A549 (cell line): ENCODE data around the gene ARHGDIA. TPM values are rescaled to one million over a fixed set of nuclear protein-coding genes. Genes with fewer than 3 reads are reported as not detected.
A peak's percentile ranks its signal among the peaks of the same experiment; 100 is the strongest.

Experiments
- ATAC-seq, 2 experiments: fragments of 200-7000 bp in 1 of 2; fragments of >200 bp in 1 of 2; cut with Nextera tagmentation in 1 of 2; cut with Tn5 transposase in 1 of 2; 3 replicates each; pipeline versions ENCODE4 v1.8.0 to v1.9.1; 2018 to 2020; ENCODE audit warnings: mild to moderate bottlenecking in 1 of 2, moderate library complexity in 1 of 2
- CTCF ChIA-PET: fragments of 300-600 bp; sonication (Branson Sonifier 250); formaldehyde crosslinking; extraction: SDS; loops from one replicate; lab custom pipeline; 2021; ENCODE audit warnings: antibody characterized with exemption, inconsistent platforms; lab: Yijun Ruan, JAX
- POLR2A ChIA-PET: fragments of 350-600 bp; formaldehyde crosslinking; extraction: SDS; loops from one replicate; lab custom pipeline; 2021; ENCODE audit warnings: antibody characterized with exemption, inconsistent platforms; lab: Yijun Ruan, JAX
- DNase-seq, 2 experiments: peaks; one replicate each; pipeline versions ENCODE4 v3.0.0 to v3.0.0-alpha.2; 2011 to 2016; ENCODE audit warnings: low read depth in 1 of 2, low spot score in 1 of 2
- FAIRE-seq: peaks from 2 replicates; lab custom pipeline; 2011; peaks lifted over from hg19 to GRCh38; lab: Jason Lieb, UNC
- H3K27ac ChIP-seq, 2 experiments: fragments of >200 bp; sonication (Bioruptor Twin); formaldehyde crosslinking; 3 replicates each; pipeline ENCODE4 v1.5.1; 2016 to 2017
- H3K4me1 ChIP-seq: fragments of >200 bp; sonication (Bioruptor Twin); formaldehyde crosslinking; 3 replicates; pipeline ENCODE4 v1.6.1; 2016
- H3K4me2 ChIP-seq: fragments of >200 bp; sonication (Bioruptor Twin); formaldehyde crosslinking; 3 replicates; pipeline ENCODE4 v1.6.1; 2016
- H3K4me3 ChIP-seq: fragments of >200 bp; sonication (Bioruptor Twin); formaldehyde crosslinking; 3 replicates; pipeline ENCODE4 v1.5.1; 2016
- H3K9me3 ChIP-seq: fragments of >200 bp; sonication (Bioruptor Twin); formaldehyde crosslinking; 3 replicates; pipeline ENCODE4 v1.6.1; 2016
- ATOH8 ChIP-seq: fragments of 250-450 bp; sonication (Bioruptor Pico); IDR thresholded peaks from 2 replicates; pipeline ENCODE4 v1.5.0; 2020; ENCODE audit warnings: low read depth, mild to moderate bottlenecking, moderate library complexity
- BHLHE40 ChIP-seq: IDR thresholded peaks from 2 replicates; pipeline ENCODE4 v1.6.1; 2012; ENCODE audit warnings: low read depth, low read length, inconsistent platforms
- CBX8 ChIP-seq: fragments of 200-600 bp; sonication (generic); IDR thresholded peaks from 2 replicates; pipeline ENCODE4 v1.6.1; 2016
- CTCF ChIP-seq: fragments of >200 bp; sonication (Bioruptor Twin); formaldehyde crosslinking; IDR thresholded peaks from 3 replicates; pipeline ENCODE4 v1.5.1; 2016
- E2F6 ChIP-seq: IDR thresholded peaks from 2 replicates; pipeline ENCODE4 v1.6.1; 2012; ENCODE audit warnings: low read depth, borderline replicate concordance
- EHMT2 ChIP-seq: fragments of 200-600 bp; sonication (generic); IDR thresholded peaks from 2 replicates; pipeline ENCODE4 v1.6.1; 2016; ENCODE audit warnings: antibody characterized with exemption, low read depth, mild to moderate bottlenecking, moderate library complexity
- FOSB ChIP-seq: fragments of 250-450 bp; sonication (Bioruptor Pico); IDR thresholded peaks from 2 replicates; pipeline ENCODE4 v1.5.0; 2020; ENCODE audit warnings: mild to moderate bottlenecking, moderate library complexity
- FOSL2 ChIP-seq, 2 experiments: fragments of 450-650 bp in 1 of 2; fragments of >200 bp in 1 of 2; sonication (Bioruptor Twin) in 1 of 2; formaldehyde crosslinking; IDR thresholded peaks; 2 replicates each; pipeline versions ENCODE4 v1.5.0 to v1.6.1; 2016 to 2020; ENCODE audit warnings: mild to moderate bottlenecking in 1 of 2, moderate library complexity in 1 of 2
- GATA3 ChIP-seq: IDR thresholded peaks from 2 replicates; pipeline ENCODE4 v1.6.1; 2012; ENCODE audit warnings: borderline replicate concordance
- HDAC2 ChIP-seq: fragments of 200-600 bp; sonication (generic); IDR thresholded peaks from 2 replicates; pipeline ENCODE4 v1.6.1; 2016
- KDM1A ChIP-seq: fragments of 200-600 bp; sonication (generic); IDR thresholded peaks from 2 replicates; pipeline ENCODE4 v1.6.1; 2016; ENCODE audit warnings: low read depth, mild to moderate bottlenecking
- MAFK ChIP-seq: fragments of 450-650 bp; IDR thresholded peaks from 2 replicates; pipeline ENCODE4 v1.6.1; 2014; ENCODE audit not compliant: partially characterized antibody
- MAX ChIP-seq: IDR thresholded peaks from 2 replicates; pipeline ENCODE4 v1.6.1; 2012
- NFE2L2 ChIP-seq: fragments of 150-350 bp; conservative IDR thresholded peaks from 2 replicates; pipeline ENCODE4 v1.6.1; 2014; ENCODE audit warnings: low read length
- NPAS2 ChIP-seq: fragments of 250-450 bp; sonication (Bioruptor Pico); IDR thresholded peaks from 2 replicates; pipeline ENCODE4 v1.8.0; 2022; ENCODE audit warnings: mild to moderate bottlenecking, moderate library complexity, borderline replicate concordance
- PBX3 ChIP-seq: IDR thresholded peaks from 2 replicates; pipeline ENCODE4 v1.6.1; 2012
- POLR2A ChIP-seq: IDR thresholded peaks from 2 replicates; pipeline ENCODE4 v1.6.1; 2012; ENCODE audit warnings: mild to moderate bottlenecking, low read length
- POLR2AphosphoS2 ChIP-seq: conservative IDR thresholded peaks from 2 replicates; pipeline ENCODE4 v1.6.1; 2012; ENCODE audit warnings: low read length, improper control_type of control experiment, inconsistent platforms
- RARB ChIP-seq: fragments of 250-450 bp; sonication (Bioruptor Pico); IDR thresholded peaks from 2 replicates; pipeline ENCODE4 v1.8.0; 2021; ENCODE audit warnings: mild to moderate bottlenecking, moderate library complexity
- REST ChIP-seq: fragments of 200-600 bp; sonication (generic); IDR thresholded peaks from 2 replicates; pipeline ENCODE4 v1.6.1; 2016; ENCODE audit warnings: antibody characterized with exemption, mild to moderate bottlenecking, moderate library complexity
- RFX5 ChIP-seq: fragments of 450-650 bp; IDR thresholded peaks from 2 replicates; pipeline ENCODE4 v1.7.1; 2014; ENCODE audit warnings: antibody characterized with exemption, mild to moderate bottlenecking, moderate library complexity
- RNF2 ChIP-seq: fragments of 200-600 bp; sonication (generic); IDR thresholded peaks from 2 replicates; pipeline ENCODE4 v1.6.1; 2016; ENCODE audit warnings: low read depth, mild to moderate bottlenecking, antibody characterized with exemption, moderate library complexity, borderline replicate concordance
- TP53 ChIP-seq: fragments of 250-450 bp; sonication (Bioruptor Pico); IDR thresholded peaks from 2 replicates; pipeline ENCODE4 v1.5.0; 2021; ENCODE audit warnings: mild to moderate bottlenecking, moderate library complexity
- ZSCAN20 ChIP-seq: fragments of 250-450 bp; sonication (Bioruptor Pico); IDR thresholded peaks from 2 replicates; pipeline ENCODE4 v1.8.0; 2022; ENCODE audit warnings: mild to moderate bottlenecking, moderate library complexity
- WGBS: methylation state at CpG from one replicate; pipeline ENCODE4 v1.1.6; 2017; ENCODE audit errors: missing lambda C conversion rate; 5-methylcytosine and 5-hydroxymethylcytosine counted together
- polyA plus RNA-seq, 4 experiments: library from polyadenylated mRNA; depleted of rRNA in 3 of 4; stranded (reverse); fragments of >200 nt; fragmentation: RNase III in 1 of 4; extraction: RNeasy Plus Mini Kit Qiagen cat#74134 plus additional on column Dnase treatment in 1 of 4; gene quantifications; 2 replicates in 3 of 4; 3 replicates in 1 of 4; pipeline ENCODE4 v1.2.3, GENCODE V29; 2011 to 2017

Gene ARHGDIA
- polyA plus RNA-seq, 2 of the 4 experiments (the other 2 are of a cell fraction) = 64.0 to 503 TPM

GRCh38 chr17:81868674-81869220, 2.4 kb downstream of the ARHGDIA start:
- H3K4me3 ChIP-seq = peak overlapping the region; percentile 99; the same call in 1 of the 3 replicates
- peak overlapping the region; percentile 97 for H3K4me2 ChIP-seq
- WGBS = 54% methylated on average over 24 of the region's 30 CpGs
- FAIRE-seq = no peak
- peak; percentile 23 to 36 for ATAC-seq
- peak overlapping the region; percentile 97 to 100 for H3K27ac ChIP-seq
- peaks cover 50% of the 10 kb centered on the region for H3K4me1 ChIP-seq
- no peaks in the 10 kb centered on the region for H3K9me3 ChIP-seq
- DNase-seq = peak; percentile 58 to 91
- TF ChIP-seq EHMT2 = no peak
- peak; percentile 83; the same call in 1 of the 2 replicates for TF ChIP-seq POLR2AphosphoS2
- no peak for TF ChIP-seq BHLHE40
- 0 out of 2 replicates have a peak, but pooled peaks have one; percentile 13 for TF ChIP-seq MAX
- peak; percentile 21; the same call in 1 of the 2 replicates for TF ChIP-seq POLR2A
- TF ChIP-seq CTCF = no peak
- TF ChIP-seq ZSCAN20 = no peak
- TF ChIP-seq RARB (CRISPR knock-in tag) = no peak
- TF ChIP-seq TP53 = 0 out of 2 replicates have a peak, but pooled peaks have one; percentile 41
- TF ChIP-seq KDM1A = no peak
- TF ChIP-seq PBX3 = peak; percentile 84
- TF ChIP-seq RNF2 = peak; percentile 34; the same call in 1 of the 2 replicates
- CTCF ChIA-PET = interaction anchor here (0.6 to 8.6 kb wide), 36 partner anchors 10 to 269 kb away, joined by 3 to 126 read pairs (median 6); partner anchors contain the start of genes ALYREF, ANAPC11, CENPX and MAFG
- POLR2A ChIA-PET = interaction anchor here (0.6 to 1.9 kb wide), 4 partner anchors 8 to 309 kb away, joined by 3 to 7 read pairs (median 5); partner anchors contain the start of gene P4HB

- FAIRE-seq (no peak), ATAC-seq (peak; percentile 11 to 12), DNase-seq (peak in 1 of 2 experiments; percentile 73)
- peak overlapping the region; percentile 97 to 100 for H3K27ac ChIP-seq
- no peak overlapping the region for H3K4me3 ChIP-seq
- H3K9me3 ChIP-seq = no peaks in the 10 kb centered on the region
- POLR2A ChIA-PET = interaction anchor here (1.5 to 1.9 kb wide), 2 partner anchors 7 to 15 kb away, joined by 3 to 4 read pairs; partner anchors contain the start of gene P4HB
- peak overlapping the region; percentile 97 for H3K4me2 ChIP-seq
- peaks cover 56% of the 10 kb centered on the region for H3K4me1 ChIP-seq
- 53% methylated on average over 27 of the region's 28 CpGs for WGBS
- CTCF ChIA-PET = interaction anchor here (0.6 to 8.6 kb wide), 19 partner anchors 9 to 153 kb away, joined by 3 to 126 read pairs (median 5); partner anchors contain the start of genes CENPX and MCRIP1
- TF ChIP-seq MAFK = no peak
- peak; percentile 19; the same call in 1 of the 2 replicates for TF ChIP-seq REST
- TF ChIP-seq TP53 = peak; percentile 29; the same call in 1 of the 2 replicates
- no peak for TF ChIP-seq FOSL2 (IDR thresholded peaks at IDR 0.05)
- no peak for TF ChIP-seq FOSL2 (CRISPR knock-in tag; IDR thresholded peaks at IDR 0.05)
- no peak; the same call in 1 of the 2 replicates for TF ChIP-seq RFX5
- peak; percentile 14 for TF ChIP-seq GATA3
- no peak for TF ChIP-seq HDAC2
- peak; percentile 17; the same call in 1 of the 2 replicates for TF ChIP-seq PBX3
- no peak for TF ChIP-seq BHLHE40
- TF ChIP-seq FOSB = no peak; the same call in 1 of the 2 replicates
- TF ChIP-seq NPAS2 (CRISPR knock-in tag) = no peak
- TF ChIP-seq E2F6 = 0 out of 2 replicates have a peak, but pooled peaks have one; percentile 21
- no peak for TF ChIP-seq NFE2L2
- TF ChIP-seq CBX8 = no peak
- TF ChIP-seq ATOH8 (CRISPR knock-in tag) = 0 out of 2 replicates have a peak, but pooled peaks have one; percentile 3
Measured at GRCh38 chr17:81867991-81868673, 3.0 kb downstream of the ARHGDIA start.
